HepG2 (cell line): ENCODE data around the gene SETD7. TPM values are rescaled to one million over a fixed set of nuclear protein-coding genes. Genes with fewer than 3 reads are reported as not detected.

Source experiments
- ATAC-seq: fragments of 200-7000 bp; cut with Tn5 transposase; 3 replicates; pipeline ENCODE4 v1.9.1; 2020; ENCODE audit warnings: mild to moderate bottlenecking, moderate library complexity
- BruUV-seq: library from RNA; stranded (reverse); fragments of 400-500 nt; replicated peaks from 2 replicates; lab custom pipeline; 2021; lab: Mats Ljungman, UMichigan
- CTCF ChIA-PET: fragments of 300-600 bp; formaldehyde crosslinking; extraction: SDS; loops from one replicate; lab custom pipeline; 2021; ENCODE audit warnings: low total read pairs, inconsistent platforms, low intra/inter-chr PET ratio; lab: Yijun Ruan, JAX
- POLR2A ChIA-PET: fragments of 350-600 bp; sonication (Branson Sonifier 250); formaldehyde crosslinking; loops from one replicate; lab custom pipeline; 2020; ENCODE audit warnings: antibody characterized with exemption, inconsistent platforms; lab: Yijun Ruan, JAX
- DNase-seq: peaks from one replicate; pipeline ENCODE4 v3.0.0-alpha.2; 2015; ENCODE audit warnings: low spot score
- FAIRE-seq: peaks from 3 replicates; lab custom pipeline; 2011; peaks lifted over from hg19 to GRCh38; lab: Jason Lieb, UNC
- H2AFZ ChIP-seq: one replicate; pipeline ENCODE4 v1.6.1; 2011; ENCODE audit warnings: low read length, inconsistent platforms
- H3K27ac ChIP-seq: fragments of 300-600 bp; 3 replicates; pipeline ENCODE4 v1.8.0; 2011; ENCODE audit warnings: mixed run types, mild to moderate bottlenecking, mixed read lengths, low read length, inconsistent platforms; ENCODE audit not compliant: insufficient read depth; ENCODE audit errors: extremely low read length
- H3K27me3 ChIP-seq, 2 experiments: fragments of 200-600 bp in 1 of 2; 2 replicates in 1 of 2; 3 replicates in 1 of 2; pipeline versions ENCODE4 v1.6.0 to v1.8.0; 2011; ENCODE audit warnings: low read length in 2 of 2, mild to moderate bottlenecking in 2 of 2, moderate library complexity in 2 of 2, inconsistent platforms in 1 of 2; ENCODE audit not compliant: insufficient read depth in 2 of 2, control insufficient read depth in 1 of 2
- H3K36me3 ChIP-seq, 2 experiments: fragments of 200-600 bp in 1 of 2; replicated peaks in 1 of 2; 2 replicates in 1 of 2; 3 replicates in 1 of 2; pipeline versions ENCODE4 v1.5.1 to v1.8.0; 2011; ENCODE audit warnings: low read length in 2 of 2, inconsistent platforms in 1 of 2; ENCODE audit not compliant: insufficient read depth in 2 of 2, control insufficient read depth in 1 of 2
- H3K4me1 ChIP-seq: 2 replicates; pipeline ENCODE4 v1.5.1; 2012; ENCODE audit warnings: low read length, inconsistent platforms; ENCODE audit not compliant: insufficient read depth
- H3K4me2 ChIP-seq: 2 replicates; pipeline ENCODE4 v1.6.0; 2011; ENCODE audit warnings: low read depth, low read length, inconsistent platforms
- H3K4me3 ChIP-seq, 3 experiments: fragments of 200-600 bp in 1 of 3; sonication (generic), shearing (Covaris generic) in 1 of 3; replicated peaks in 1 of 3; 2 replicates each; pipeline ENCODE4 v1.5.1; 2011 to 2016; ENCODE audit warnings: low read length in 3 of 3, inconsistent platforms in 2 of 3, low read depth in 2 of 3, mild to moderate bottlenecking in 2 of 3, control low read depth in 1 of 3, mixed read lengths in 1 of 3; ENCODE audit not compliant: insufficient read depth in 1 of 3
- H3K79me2 ChIP-seq: one replicate; pipeline ENCODE4 v1.6.1; 2011; ENCODE audit warnings: low read length, inconsistent platforms; ENCODE audit not compliant: insufficient read depth
- H3K9ac ChIP-seq: 2 replicates; pipeline ENCODE4 v1.6.0; 2011; ENCODE audit warnings: mild to moderate bottlenecking, low read depth, low read length, inconsistent platforms; ENCODE audit not compliant: insufficient read depth
- H3K9me3 ChIP-seq: 2 replicates; pipeline ENCODE4 v1.5.1; 2012; ENCODE audit warnings: mild to moderate bottlenecking, low read length
- H4K20me1 ChIP-seq: 2 replicates; pipeline ENCODE4 v1.6.0; 2011; ENCODE audit warnings: inconsistent platforms, mild to moderate bottlenecking, low read length, moderate library complexity; ENCODE audit not compliant: insufficient read depth
- ATF6 ChIP-seq: sonication (generic); formaldehyde crosslinking; conservative IDR thresholded peaks from 2 replicates; pipeline ENCODE4 v1.4.0; 2020; ENCODE audit warnings: missing genetic modification reagents
- FOXA3 ChIP-seq: IDR thresholded peaks from 2 replicates; pipeline ENCODE4 v1.6.1; 2016; ENCODE audit warnings: missing genetic modification reagents, missing compliant biosample characterization
- GFI1 ChIP-seq: sonication (generic); formaldehyde crosslinking; IDR thresholded peaks from 2 replicates; pipeline ENCODE4 v1.5.0; 2020; ENCODE audit warnings: missing genetic modification reagents, mild to moderate bottlenecking, borderline replicate concordance
- KDM5A ChIP-seq: fragments of 200-600 bp; sonication (generic); IDR thresholded peaks from 2 replicates; pipeline ENCODE4 v1.7.0; 2018; ENCODE audit warnings: antibody characterized with exemption, mild to moderate bottlenecking, low read length, borderline replicate concordance
- ZNF276 ChIP-seq: sonication (generic); formaldehyde crosslinking; IDR thresholded peaks from 2 replicates; pipeline ENCODE4 v1.4.0; 2020; ENCODE audit warnings: mild to moderate bottlenecking, low read depth, missing genetic modification reagents
- ZNF432 ChIP-seq: sonication (generic); formaldehyde crosslinking; IDR thresholded peaks from 2 replicates; pipeline ENCODE4 v1.5.0; 2020; ENCODE audit warnings: missing genetic modification reagents, mild to moderate bottlenecking, borderline replicate concordance
- ZNF547 ChIP-seq: sonication (generic); formaldehyde crosslinking; IDR thresholded peaks from 2 replicates; pipeline ENCODE4 v1.5.1; 2020; ENCODE audit warnings: mild to moderate bottlenecking, missing genetic modification reagents
- WGBS: methylation state at CpG from one replicate; pipeline ENCODE4 v1.1.6; 2017; ENCODE audit warnings: low lambda C conversion rate; 5-methylcytosine and 5-hydroxymethylcytosine counted together
- in situ Hi-C: cut with HindIII; loops from 2 replicates; pipeline ENCODE4 v1.10.0; 2017; ENCODE audit warnings: low pct_unique_long_range_greater_than_20kb; ENCODE audit not compliant: extremely low pct_ligation_motif_present
- intact Hi-C: fragments of 100-400 bp; cut with micrococcal nuclease; formaldehyde crosslinking; loops from one replicate; pipeline ENCODE4 v1.10.0; 2022; ENCODE audit not compliant: unreplicated experiment
- polyA plus RNA-seq, 8 experiments: library from polyadenylated mRNA; depleted of rRNA in 3 of 8; stranded (reverse) in 7 of 8; unstranded in 1 of 8; fragments of >200 nt; fragmentation: Illumina TruSeq in 4 of 8; extraction: Trizol in 4 of 8; gene quantifications; 2 replicates each; pipeline versions ENCODE4 v1.2.1 to v1.2.3, GENCODE V29; 2011 to 2016; ENCODE audit warnings: low read depth in 4 of 8, missing spikeins in 1 of 8, mixed read lengths in 1 of 8; ENCODE audit not compliant: insufficient read depth in 1 of 8
- total RNA-seq, 5 experiments: library from RNA; depleted of rRNA; stranded (reverse); fragments of >200 nt; fragmentation: Illumina TruSeq; extraction: Trizol; gene quantifications; 2 replicates each; pipeline ENCODE4 v1.2.3, GENCODE V29; 2016; ENCODE audit warnings: low read depth in 1 of 5

The SETD7 gene
- total and polyA plus RNA-seq, 2 of the 13 experiments (the other 11 are each of a cell fraction or from before 2014, with no cell fraction given) = 0.08 to 0.22 TPM

- FAIRE-seq (no peak), ATAC-seq (peak; percentile 52), DNase-seq (no peak)
- 98% methylated on average over 6 of the region's 6 CpGs for WGBS
- no peak overlapping the region for H3K4me3 ChIP-seq
- BruUV-seq = no TSS peak
- peaks cover 39% of the 10 kb centered on the region for H3K79me2 ChIP-seq
- H3K36me3 ChIP-seq = peaks cover 5 to 17% of the 10 kb centered on the region in 2 experiments
- H3K4me1 ChIP-seq = peaks cover 20% of the 10 kb centered on the region
- in situ Hi-C loops (no loop called here), intact Hi-C loops (no loop called here)
- no peak overlapping the region for H3K9ac ChIP-seq
- ChIA-PET CTCF (interaction anchor here (0.6 kb wide), 1 partner anchor 272 kb away, joined by 3 read pairs; no protein-coding TSS in a partner anchor), POLR2A (no interaction called here)
- H4K20me1 ChIP-seq = peaks cover 3% of the 10 kb centered on the region; the same call in 1 of the 2 replicates
- no peak overlapping the region for H3K4me2 ChIP-seq
- H3K27ac ChIP-seq = no peak overlapping the region
- TF ChIP-seq ATF6 (CRISPR knock-in tag) = no peak
- TF ChIP-seq KDM5A = no peak
- no peak for TF ChIP-seq ZNF547 (CRISPR knock-in tag)
- TF ChIP-seq GFI1 (CRISPR knock-in tag) = no peak
- no peak for TF ChIP-seq ZNF432 (CRISPR knock-in tag)
- no peak for TF ChIP-seq ZNF276 (CRISPR knock-in tag)
- TF ChIP-seq FOXA3 = no peak
- H3K9me3 ChIP-seq = peaks cover 6% of the 10 kb centered on the region; the same call in 1 of the 2 replicates
- H2AFZ ChIP-seq = no peak overlapping the region
- no peaks in the 10 kb centered on the region; a peak in 1 of 5 replicates for H3K27me3 ChIP-seq
Observed at GRCh38 chr4:139470997-139471665, 84.9 kb downstream of the SETD7 start.
